Coronary artery (tissue), 2 donors: ENCODE results near the gene ARRB1.

Experiments used
- DNase-seq: peaks from one replicate; pipeline ENCODE4 v3.0.0-alpha.2; 2017; ENCODE audit warnings: low spot score
- H3K27ac ChIP-seq, 2 donors: fragments of 200-600 bp; sonication (generic); one replicate each; pipeline ENCODE4 v1.5.1; 2016 to 2019
- H3K4me3 ChIP-seq: fragments of 200-600 bp; sonication (generic); 2 replicates; pipeline ENCODE4 v1.5.1; 2016; ENCODE audit warnings: mild to moderate bottlenecking, moderate library complexity
- TF ChIP-seq, protein P1 (sequence below): fragments of 200-600 bp; sonication (generic); IDR thresholded peaks from one replicate; pipeline ENCODE4 v1.5.1; 2019; ENCODE audit warnings: antibody characterized with exemption

Gene ARRB1

DNA sequence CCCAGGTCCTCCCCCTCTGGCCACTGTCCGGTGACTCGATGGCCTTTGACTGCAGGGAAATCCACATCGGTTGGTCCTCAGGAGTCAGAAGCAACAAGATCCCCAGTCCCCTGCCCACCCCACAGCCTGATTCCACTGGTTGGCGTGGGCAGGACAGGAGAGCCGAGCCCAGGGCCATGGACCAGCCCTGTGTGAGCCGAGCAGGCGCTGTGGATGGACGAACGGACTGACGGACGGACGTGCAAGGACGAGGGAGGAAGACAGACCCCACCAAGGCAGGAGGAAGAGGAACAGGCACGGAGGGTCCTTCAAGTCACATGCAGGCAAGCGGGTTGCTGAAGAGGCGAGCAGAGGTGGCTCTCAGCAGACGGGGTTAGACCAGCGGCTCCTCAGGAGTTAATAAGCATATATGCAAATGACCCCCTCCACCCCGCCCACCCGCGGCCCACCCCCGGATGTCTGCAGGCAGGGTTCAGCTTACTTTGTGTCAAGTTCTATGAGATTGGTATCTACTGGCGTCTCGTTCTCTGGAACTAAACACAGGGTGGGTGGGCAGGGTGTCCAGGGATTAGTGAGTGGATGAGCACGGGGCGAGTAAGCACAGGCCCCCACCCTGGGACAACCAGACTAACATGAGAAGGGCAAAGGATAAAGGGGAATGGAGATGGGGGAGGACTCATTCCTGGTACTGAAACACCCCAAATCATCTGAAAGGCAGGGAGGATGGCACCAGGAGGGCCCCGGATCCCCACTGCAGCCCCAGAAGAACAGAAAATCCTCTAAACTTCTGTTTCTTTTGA lies 84.1 kb downstream of the ARRB1 start:
- Histone ChIP-seq H3K27ac (no peak overlapping the region), H3K4me3 (no peak overlapping the region)
- TF ChIP-seq, protein P1, sequence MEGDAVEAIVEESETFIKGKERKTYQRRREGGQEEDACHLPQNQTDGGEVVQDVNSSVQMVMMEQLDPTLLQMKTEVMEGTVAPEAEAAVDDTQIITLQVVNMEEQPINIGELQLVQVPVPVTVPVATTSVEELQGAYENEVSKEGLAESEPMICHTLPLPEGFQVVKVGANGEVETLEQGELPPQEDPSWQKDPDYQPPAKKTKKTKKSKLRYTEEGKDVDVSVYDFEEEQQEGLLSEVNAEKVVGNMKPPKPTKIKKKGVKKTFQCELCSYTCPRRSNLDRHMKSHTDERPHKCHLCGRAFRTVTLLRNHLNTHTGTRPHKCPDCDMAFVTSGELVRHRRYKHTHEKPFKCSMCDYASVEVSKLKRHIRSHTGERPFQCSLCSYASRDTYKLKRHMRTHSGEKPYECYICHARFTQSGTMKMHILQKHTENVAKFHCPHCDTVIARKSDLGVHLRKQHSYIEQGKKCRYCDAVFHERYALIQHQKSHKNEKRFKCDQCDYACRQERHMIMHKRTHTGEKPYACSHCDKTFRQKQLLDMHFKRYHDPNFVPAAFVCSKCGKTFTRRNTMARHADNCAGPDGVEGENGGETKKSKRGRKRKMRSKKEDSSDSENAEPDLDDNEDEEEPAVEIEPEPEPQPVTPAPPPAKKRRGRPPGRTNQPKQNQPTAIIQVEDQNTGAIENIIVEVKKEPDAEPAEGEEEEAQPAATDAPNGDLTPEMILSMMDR = no peak
- DNase-seq = peak; percentile 72

DNA sequence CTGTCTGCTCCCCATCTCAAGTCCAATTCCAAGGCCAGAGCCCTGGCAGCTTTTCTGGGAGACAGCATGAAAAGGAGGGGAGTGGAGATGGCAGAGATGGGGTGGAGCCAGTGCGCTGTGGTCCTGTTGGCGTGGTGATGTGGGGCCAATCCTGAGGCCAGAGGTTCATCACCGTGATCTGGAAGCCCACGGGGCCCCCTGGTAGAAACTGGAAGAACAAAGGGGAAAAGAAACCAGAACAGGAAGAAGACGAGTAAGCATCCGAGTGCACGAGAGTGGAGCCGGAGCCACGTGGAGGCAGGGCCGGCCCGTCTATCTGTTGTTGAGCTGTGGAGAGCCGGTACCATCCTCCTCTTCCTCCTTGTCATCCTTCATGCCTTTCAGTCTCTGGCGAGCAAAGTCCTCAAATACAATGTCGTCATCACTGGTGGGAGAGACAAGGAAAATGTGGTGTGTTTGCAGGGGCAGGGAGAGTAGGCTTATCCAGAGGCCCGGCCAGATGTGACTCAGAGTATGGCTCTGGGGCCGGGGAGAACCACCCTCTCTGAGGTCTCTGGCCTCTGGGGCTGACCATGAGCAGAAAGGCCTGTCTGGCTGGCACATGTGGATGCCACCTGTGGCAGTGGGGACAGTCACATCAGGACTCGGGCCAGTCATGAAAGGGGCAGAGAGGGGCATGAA lies 85.5 kb downstream of the ARRB1 start:
- DNase-seq = peak; percentile 71
- peak overlapping the region in 1 of 2 donors; percentile 31 for H3K27ac ChIP-seq
- H3K4me3 ChIP-seq = no peak overlapping the region
- TF ChIP-seq, protein P1 = no peak

DNA sequence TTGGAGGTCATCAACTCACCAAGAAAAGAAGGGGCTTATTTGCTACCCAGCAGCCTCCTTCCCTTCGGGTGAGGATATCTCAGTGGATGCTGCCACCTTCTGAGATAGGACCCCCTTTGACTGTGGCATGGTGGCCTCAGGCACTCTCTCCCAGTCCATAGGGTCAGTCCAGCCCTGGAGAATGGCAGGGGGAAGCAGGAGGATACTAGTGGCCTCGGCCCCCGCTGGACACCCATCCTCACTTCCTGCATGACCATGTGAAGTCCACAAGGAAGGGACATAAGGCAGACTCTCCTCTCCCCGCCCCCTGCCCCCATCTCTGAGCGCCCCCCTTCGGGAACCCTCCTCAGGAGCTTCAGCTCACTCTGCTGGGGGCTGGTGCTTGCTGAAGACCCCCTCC lies 86.5 kb downstream of the ARRB1 start:
- Histone ChIP-seq H3K27ac (no peak overlapping the region), H3K4me3 (no peak overlapping the region)
- peak; percentile 67 for DNase-seq
- TF ChIP-seq, protein P1 = no peak

DNA sequence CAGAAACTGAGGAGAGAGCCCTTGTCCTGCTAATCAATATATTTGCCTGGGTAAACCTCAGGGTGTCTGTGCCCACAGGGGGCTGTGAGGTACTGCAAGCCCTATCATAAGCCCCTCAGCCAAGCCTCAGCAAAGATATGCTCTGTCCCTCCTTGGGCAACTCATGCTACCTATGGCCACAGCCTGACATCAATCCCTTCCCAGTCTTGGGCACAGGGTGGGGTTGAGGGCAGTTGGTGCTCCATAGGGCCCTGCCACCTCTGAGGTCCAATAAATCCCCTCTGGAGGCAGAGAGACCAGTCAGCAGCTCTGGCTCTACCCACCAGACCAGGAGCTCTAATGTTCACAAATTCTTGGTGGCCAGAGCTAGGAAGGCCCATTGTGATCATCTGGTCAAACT lies 87.1 kb downstream of the ARRB1 start:
- no peak overlapping the region for H3K27ac ChIP-seq
- no peak overlapping the region for H3K4me3 ChIP-seq
- DNase-seq = peak; percentile 35
- TF ChIP-seq, protein P1 = no peak

DNA sequence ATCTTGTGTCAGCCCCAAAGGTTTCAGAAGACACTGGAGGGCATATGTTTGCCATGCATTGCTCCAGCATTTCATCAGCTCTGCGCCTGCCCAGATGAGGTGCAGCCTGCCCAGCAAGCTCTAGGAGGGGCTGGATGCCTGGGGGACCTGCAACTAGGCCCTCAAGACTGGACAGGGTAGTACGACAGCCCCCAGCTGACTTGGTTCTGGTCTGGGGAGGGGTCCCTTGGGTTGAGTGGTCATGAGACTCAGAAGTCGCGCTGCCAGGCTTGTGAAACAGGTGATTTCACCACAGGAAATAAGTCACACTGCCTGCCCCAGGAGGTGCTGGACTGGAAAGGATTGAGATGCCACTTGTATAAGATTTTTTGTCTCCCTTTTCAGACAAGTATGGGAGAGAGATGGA lies 87.5 kb downstream of the ARRB1 start:
- Histone ChIP-seq H3K27ac (no peak overlapping the region), H3K4me3 (no peak overlapping the region)
- DNase-seq = peak; percentile 71
- TF ChIP-seq, protein P1 = no peak

DNA sequence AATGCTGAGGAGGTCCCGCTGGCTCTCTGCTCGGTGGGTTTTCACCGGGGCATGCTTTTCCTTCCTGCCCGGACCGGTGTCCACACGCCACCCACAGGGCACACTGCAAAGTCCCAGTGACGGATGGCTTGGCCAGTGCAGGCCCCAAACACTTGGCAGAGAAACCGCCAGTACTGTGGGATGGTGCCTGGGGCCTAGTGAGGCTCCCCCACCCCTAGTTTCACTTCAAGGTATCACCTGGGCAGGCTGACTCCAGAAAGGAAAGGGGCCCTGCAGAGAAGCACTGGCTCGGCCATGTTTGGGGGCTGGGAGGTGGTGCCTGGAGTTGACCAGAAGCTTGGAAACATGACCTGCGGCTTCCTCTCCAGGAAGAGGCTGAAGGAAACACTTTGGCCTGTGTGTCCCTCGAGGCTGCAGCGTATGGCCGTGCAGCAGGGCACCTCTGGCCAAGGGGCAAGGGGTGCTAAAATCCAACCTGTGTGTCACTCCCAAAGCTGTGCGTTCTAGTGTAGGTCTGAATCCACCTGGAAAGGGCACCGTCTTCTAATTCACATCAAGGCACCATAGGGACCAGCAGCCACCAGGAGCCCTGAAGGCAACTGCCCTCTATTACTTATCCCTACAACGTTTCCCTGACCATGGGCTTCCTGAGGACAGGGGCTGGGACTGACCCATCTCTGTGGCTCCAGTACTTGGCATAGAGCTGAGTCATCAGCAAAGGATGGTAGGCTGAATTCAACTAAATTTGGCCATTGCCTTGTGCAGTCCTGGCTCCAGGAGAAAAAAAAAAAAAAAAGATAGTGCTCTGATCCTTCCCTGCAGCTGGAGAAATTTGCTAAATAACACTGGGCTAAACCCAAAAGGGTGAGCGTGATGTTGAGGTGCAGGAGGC lies 88.3 kb downstream of the ARRB1 start:
- peak; percentile 71 for DNase-seq

More for the DNA sequence above, 88.3 kb downstream of the ARRB1 start:
- Histone ChIP-seq H3K27ac (no peak overlapping the region), H3K4me3 (no peak overlapping the region)
- TF ChIP-seq, protein P1 = no peak
